SK-N-SH (cell line): ENCODE results near the gene SLC5A11. TPM values are rescaled to one million over a fixed set of nuclear protein-coding genes. Genes with fewer than 3 reads are reported as not detected.

Experiments
- CTCF ChIA-PET: fragments of 300-600, 350-600 bp; formaldehyde crosslinking; extraction: SDS; loops from one replicate; lab custom pipeline; 2021; lab: Yijun Ruan, JAX
- POLR2A ChIA-PET: fragments of 350-600 bp; sonication (Branson Sonifier 250); formaldehyde crosslinking; extraction: SDS; loops from one replicate; lab custom pipeline; 2020; ENCODE audit warnings: antibody characterized with exemption, inconsistent platforms; lab: Yijun Ruan, JAX
- DNase-seq: peaks from one replicate; pipeline ENCODE4 v3.0.0; 2012
- H2AFZ ChIP-seq: fragments of 200-600 bp; sonication (generic); 2 replicates; pipeline ENCODE4 v1.8.1; 2016; ENCODE audit warnings: antibody characterized with exemption, mild to moderate bottlenecking, low read depth
- H3F3A ChIP-seq: fragments of 200-600 bp; sonication (generic); replicated peaks from 2 replicates; pipeline ENCODE3; 2016; ENCODE audit warnings: antibody characterized with exemption, mild to moderate bottlenecking; ENCODE audit not compliant: insufficient read depth
- H3K27ac ChIP-seq, 2 experiments: fragments of 200-500 bp in 1 of 2; fragments of 200-600 bp in 1 of 2; sonication (Bioruptor generic) in 1 of 2; sonication (generic), shearing (Covaris generic) in 1 of 2; 2 replicates each; pipeline versions ENCODE4 v1.5.1 to v1.6.1; 2014 to 2016; ENCODE audit warnings: low read depth in 2 of 2, inconsistent platforms in 1 of 2, low read length in 1 of 2, mild to moderate bottlenecking in 1 of 2, mixed read lengths in 1 of 2
- H3K27me3 ChIP-seq: fragments of 200-600 bp; sonication (generic), shearing (Covaris generic); 2 replicates; pipeline ENCODE4 v1.6.1; 2016; ENCODE audit warnings: mixed run types; ENCODE audit not compliant: insufficient read depth
- H3K36me3 ChIP-seq, 2 experiments: fragments of 200-500 bp in 1 of 2; fragments of 200-600 bp in 1 of 2; sonication (Bioruptor generic) in 1 of 2; sonication (generic) in 1 of 2; replicated peaks in 1 of 2; 2 replicates each; pipeline versions ENCODE3 to v1.5.1; 2014 to 2016; ENCODE audit warnings: low read length in 1 of 2, mild to moderate bottlenecking in 1 of 2; ENCODE audit not compliant: insufficient read depth in 2 of 2, control insufficient read depth in 1 of 2
- H3K4me1 ChIP-seq, 2 experiments: fragments of 200-500 bp in 1 of 2; fragments of 200-600 bp in 1 of 2; sonication (Bioruptor generic) in 1 of 2; sonication (generic), shearing (Covaris generic) in 1 of 2; 2 replicates each; pipeline versions ENCODE4 v1.5.1 to v1.6.1; 2014 to 2016; ENCODE audit warnings: low read depth in 1 of 2, low read length in 1 of 2, mixed run types in 1 of 2; ENCODE audit not compliant: insufficient read depth in 2 of 2, control insufficient read depth in 1 of 2
- H3K4me2 ChIP-seq: fragments of 200-600 bp; sonication (generic), shearing (Covaris generic); 2 replicates; pipeline ENCODE4 v1.6.1; 2017; ENCODE audit warnings: mixed run types
- H3K4me3 ChIP-seq, 2 experiments: fragments of 200-500 bp in 1 of 2; fragments of 200-600 bp in 1 of 2; sonication (Bioruptor generic) in 1 of 2; sonication (generic), shearing (Covaris generic) in 1 of 2; 2 replicates each; pipeline versions ENCODE4 v1.5.1 to v1.8.1; 2014 to 2016; ENCODE audit warnings: low read depth in 2 of 2, inconsistent platforms in 1 of 2, low read length in 1 of 2, mild to moderate bottlenecking in 1 of 2, mixed read lengths in 1 of 2, moderate library complexity in 1 of 2
- H3K79me2 ChIP-seq: fragments of 200-600 bp; sonication (generic); 2 replicates; pipeline ENCODE4 v1.8.1; 2017; ENCODE audit warnings: mild to moderate bottlenecking; ENCODE audit not compliant: insufficient read depth
- H3K9ac ChIP-seq: fragments of 200-600 bp; sonication (generic); 2 replicates; pipeline ENCODE4 v1.6.1; 2017; ENCODE audit warnings: mixed run types
- H3K9me2 ChIP-seq: fragments of 200-600 bp; sonication (generic); 2 replicates; pipeline ENCODE4 v1.6.1; 2017; ENCODE audit warnings: mixed run types
- H3K9me3 ChIP-seq: fragments of 200-600 bp; sonication (generic); 2 replicates; pipeline ENCODE4 v1.6.1; 2017; ENCODE audit warnings: mixed run types, mild to moderate bottlenecking, moderate library complexity
- H4K20me1 ChIP-seq: fragments of 200-600 bp; sonication (generic); 2 replicates; pipeline ENCODE4 v1.6.1; 2017; ENCODE audit warnings: mild to moderate bottlenecking, mixed run types; ENCODE audit not compliant: insufficient read depth
- CHD2 ChIP-seq: fragments of 150-350 bp; IDR thresholded peaks from 2 replicates; pipeline ENCODE4 v1.6.1; 2018; ENCODE audit warnings: low read length; ENCODE audit not compliant: partially characterized antibody
- ELF1 ChIP-seq: IDR thresholded peaks from 2 replicates; pipeline ENCODE4 v1.4.0; 2012
- EP300 ChIP-seq, 2 experiments: IDR thresholded peaks; 2 replicates each; pipeline versions ENCODE4 v1.4.0 to v1.6.1; 2012; ENCODE audit warnings: borderline replicate concordance in 1 of 2, low read depth in 1 of 2, low read length in 1 of 2
- EZH2phosphoT487 ChIP-seq: fragments of 200-600 bp; sonication (generic); IDR thresholded peaks from 2 replicates; pipeline ENCODE4 v1.6.1; 2017; ENCODE audit warnings: low read depth, mixed run types, mild to moderate bottlenecking, antibody characterized with exemption, moderate library complexity, borderline replicate concordance
- NFIC ChIP-seq: IDR thresholded peaks from 2 replicates; pipeline ENCODE4 v1.4.0; 2012; ENCODE audit warnings: borderline replicate concordance
- POLR2AphosphoS5 ChIP-seq: IDR thresholded peaks from 2 replicates; pipeline ENCODE4 v1.6.1; 2012; ENCODE audit warnings: low read depth, low read length
- RAD21 ChIP-seq: IDR thresholded peaks from 2 replicates; pipeline ENCODE4 v1.6.1; 2012; ENCODE audit warnings: mild to moderate bottlenecking, low read length
- RCOR1 ChIP-seq: fragments of 150-350 bp; IDR thresholded peaks from 2 replicates; pipeline ENCODE4 v1.6.1; 2017; ENCODE audit warnings: antibody characterized with exemption, low read length
- SIN3A ChIP-seq: IDR thresholded peaks from 2 replicates; pipeline ENCODE4 v1.6.1; 2012; ENCODE audit warnings: low read depth, mild to moderate bottlenecking, low read length, moderate library complexity, borderline replicate concordance
- SMC3 ChIP-seq: IDR thresholded peaks from 2 replicates; pipeline ENCODE4 v1.6.1; 2012; ENCODE audit warnings: low read depth, low read length, improper control_type of control experiment
- TAF1 ChIP-seq: IDR thresholded peaks from 2 replicates; pipeline ENCODE4 v1.6.1; 2012; ENCODE audit warnings: low read depth, mild to moderate bottlenecking, low read length, moderate library complexity, borderline replicate concordance
- TCF12 ChIP-seq: IDR thresholded peaks from 2 replicates; pipeline ENCODE4 v1.4.0; 2012
- YY1 ChIP-seq: IDR thresholded peaks from 2 replicates; pipeline ENCODE4 v1.4.0; 2012; ENCODE audit warnings: low read depth, mild to moderate bottlenecking
- WGBS: methylation state at CpG from one replicate; pipeline ENCODE4 v1.1.6; 2017; ENCODE audit warnings: low lambda C conversion rate; 5-methylcytosine and 5-hydroxymethylcytosine counted together
- polyA plus RNA-seq, 3 experiments: library from polyadenylated mRNA; depleted of rRNA; stranded (reverse); fragments of >200 nt; gene quantifications; 2 replicates each; pipeline ENCODE4 v1.2.3, GENCODE V29; 2012
- TF ChIP-seq, protein P1 (sequence below): fragments of 200-600 bp; sonication (generic); IDR thresholded peaks from 2 replicates; pipeline ENCODE4 v1.6.1; 2017; ENCODE audit warnings: antibody characterized with exemption, mild to moderate bottlenecking, moderate library complexity
- TF ChIP-seq, protein P2 (sequence below): IDR thresholded peaks from 2 replicates; pipeline ENCODE4 v1.4.0; 2012; ENCODE audit warnings: low read depth, borderline replicate concordance
- TF ChIP-seq, protein P3 (sequence below): IDR thresholded peaks from 2 replicates; pipeline ENCODE4 v1.4.0; 2012; ENCODE audit warnings: low read depth
- TF ChIP-seq, protein P4 (sequence below): IDR thresholded peaks from 2 replicates; pipeline ENCODE4 v1.6.1; 2012; ENCODE audit warnings: mild to moderate bottlenecking, low read depth, low read length, moderate library complexity
- TF ChIP-seq, protein P5 (sequence below): fragments of 150-350 bp; IDR thresholded peaks from 2 replicates; pipeline ENCODE4 v1.6.1; 2016; ENCODE audit warnings: mild to moderate bottlenecking, low read depth, low read length
- TF ChIP-seq, protein P6 (sequence below): IDR thresholded peaks from 2 replicates; pipeline ENCODE4; 2012
- TF ChIP-seq, protein P7 (sequence below): fragments of 150-350 bp; IDR thresholded peaks from 2 replicates; pipeline ENCODE4 v1.6.1; 2017; ENCODE audit warnings: antibody characterized with exemption, low read length, low read depth, borderline replicate concordance

The SLC5A11 gene
- polyA plus RNA-seq, 1 of the 3 experiments (the other 2 are of a cell fraction), result not detected

DNA sequence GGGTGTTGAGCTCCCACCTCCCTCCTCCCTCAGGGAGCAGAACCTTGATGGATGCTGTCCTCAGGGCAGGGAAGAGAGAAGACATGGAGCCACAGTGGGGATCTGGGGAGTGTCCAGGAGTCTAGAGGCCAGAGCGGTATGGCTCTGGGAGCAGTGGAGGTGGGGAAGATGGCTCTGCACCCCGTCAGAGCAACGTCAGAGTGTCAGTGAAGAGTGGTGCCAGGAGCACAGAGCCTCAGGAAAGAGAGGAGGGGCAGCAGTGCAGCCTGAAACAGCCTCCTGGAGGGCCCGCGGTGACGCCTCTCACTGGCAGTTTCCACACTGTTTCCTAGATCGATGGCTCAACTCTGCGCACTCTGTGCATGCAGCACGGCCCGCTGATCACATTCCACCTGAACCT, 23.2 kb upstream of the SLC5A11 start:
- no peak overlapping the region for H3K4me3 ChIP-seq
- H3K9me2 ChIP-seq, result no peaks in the 10 kb centered on the region
- peaks cover 0 to 18% of the 10 kb centered on the region in 2 experiments; a peak in 1 of 4 replicates for H3K4me1 ChIP-seq
- H3K27me3 ChIP-seq, result no peaks in the 10 kb centered on the region
- no peaks in the 10 kb centered on the region for H3K9me3 ChIP-seq
- no peak for DNase-seq
- no peaks in the 10 kb centered on the region for H4K20me1 ChIP-seq
- CTCF ChIA-PET, result no interaction called here
- no peaks in the 10 kb centered on the region for H3F3A ChIP-seq
- no peak overlapping the region for H3K4me2 ChIP-seq
- H3K9ac ChIP-seq, result no peak overlapping the region
- H3K27ac ChIP-seq, result no peak overlapping the region
- H3K36me3 ChIP-seq, result peaks cover 57 to 86% of the 10 kb centered on the region in 2 experiments
- no peak overlapping the region for H2AFZ ChIP-seq
- POLR2A ChIA-PET, result no interaction called here
- no peak for TF ChIP-seq TCF12
- TF ChIP-seq ELF1, result no peak
- TF ChIP-seq EP300 (IDR thresholded peaks at IDR 0.05; ENCODE audit: borderline replicate concordance in 1 of 2, low read depth in 1 of 2, low read length in 1 of 2), result no peak
- TF ChIP-seq, protein P1, sequence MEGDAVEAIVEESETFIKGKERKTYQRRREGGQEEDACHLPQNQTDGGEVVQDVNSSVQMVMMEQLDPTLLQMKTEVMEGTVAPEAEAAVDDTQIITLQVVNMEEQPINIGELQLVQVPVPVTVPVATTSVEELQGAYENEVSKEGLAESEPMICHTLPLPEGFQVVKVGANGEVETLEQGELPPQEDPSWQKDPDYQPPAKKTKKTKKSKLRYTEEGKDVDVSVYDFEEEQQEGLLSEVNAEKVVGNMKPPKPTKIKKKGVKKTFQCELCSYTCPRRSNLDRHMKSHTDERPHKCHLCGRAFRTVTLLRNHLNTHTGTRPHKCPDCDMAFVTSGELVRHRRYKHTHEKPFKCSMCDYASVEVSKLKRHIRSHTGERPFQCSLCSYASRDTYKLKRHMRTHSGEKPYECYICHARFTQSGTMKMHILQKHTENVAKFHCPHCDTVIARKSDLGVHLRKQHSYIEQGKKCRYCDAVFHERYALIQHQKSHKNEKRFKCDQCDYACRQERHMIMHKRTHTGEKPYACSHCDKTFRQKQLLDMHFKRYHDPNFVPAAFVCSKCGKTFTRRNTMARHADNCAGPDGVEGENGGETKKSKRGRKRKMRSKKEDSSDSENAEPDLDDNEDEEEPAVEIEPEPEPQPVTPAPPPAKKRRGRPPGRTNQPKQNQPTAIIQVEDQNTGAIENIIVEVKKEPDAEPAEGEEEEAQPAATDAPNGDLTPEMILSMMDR, result no peak
- no peak for TF ChIP-seq NFIC
- TF ChIP-seq, protein P2, sequence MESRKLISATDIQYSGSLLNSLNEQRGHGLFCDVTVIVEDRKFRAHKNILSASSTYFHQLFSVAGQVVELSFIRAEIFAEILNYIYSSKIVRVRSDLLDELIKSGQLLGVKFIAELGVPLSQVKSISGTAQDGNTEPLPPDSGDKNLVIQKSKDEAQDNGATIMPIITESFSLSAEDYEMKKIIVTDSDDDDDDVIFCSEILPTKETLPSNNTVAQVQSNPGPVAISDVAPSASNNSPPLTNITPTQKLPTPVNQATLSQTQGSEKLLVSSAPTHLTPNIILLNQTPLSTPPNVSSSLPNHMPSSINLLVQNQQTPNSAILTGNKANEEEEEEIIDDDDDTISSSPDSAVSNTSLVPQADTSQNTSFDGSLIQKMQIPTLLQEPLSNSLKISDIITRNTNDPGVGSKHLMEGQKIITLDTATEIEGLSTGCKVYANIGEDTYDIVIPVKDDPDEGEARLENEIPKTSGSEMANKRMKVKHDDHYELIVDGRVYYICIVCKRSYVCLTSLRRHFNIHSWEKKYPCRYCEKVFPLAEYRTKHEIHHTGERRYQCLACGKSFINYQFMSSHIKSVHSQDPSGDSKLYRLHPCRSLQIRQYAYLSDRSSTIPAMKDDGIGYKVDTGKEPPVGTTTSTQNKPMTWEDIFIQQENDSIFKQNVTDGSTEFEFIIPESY, result no peak
- TF ChIP-seq EZH2phosphoT487, result no peak
- TF ChIP-seq SMC3, result no peak
- no peak for TF ChIP-seq YY1
- TF ChIP-seq, protein P3, sequence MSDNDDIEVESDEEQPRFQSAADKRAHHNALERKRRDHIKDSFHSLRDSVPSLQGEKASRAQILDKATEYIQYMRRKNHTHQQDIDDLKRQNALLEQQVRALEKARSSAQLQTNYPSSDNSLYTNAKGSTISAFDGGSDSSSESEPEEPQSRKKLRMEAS, result no peak
- TF ChIP-seq, protein P4, sequence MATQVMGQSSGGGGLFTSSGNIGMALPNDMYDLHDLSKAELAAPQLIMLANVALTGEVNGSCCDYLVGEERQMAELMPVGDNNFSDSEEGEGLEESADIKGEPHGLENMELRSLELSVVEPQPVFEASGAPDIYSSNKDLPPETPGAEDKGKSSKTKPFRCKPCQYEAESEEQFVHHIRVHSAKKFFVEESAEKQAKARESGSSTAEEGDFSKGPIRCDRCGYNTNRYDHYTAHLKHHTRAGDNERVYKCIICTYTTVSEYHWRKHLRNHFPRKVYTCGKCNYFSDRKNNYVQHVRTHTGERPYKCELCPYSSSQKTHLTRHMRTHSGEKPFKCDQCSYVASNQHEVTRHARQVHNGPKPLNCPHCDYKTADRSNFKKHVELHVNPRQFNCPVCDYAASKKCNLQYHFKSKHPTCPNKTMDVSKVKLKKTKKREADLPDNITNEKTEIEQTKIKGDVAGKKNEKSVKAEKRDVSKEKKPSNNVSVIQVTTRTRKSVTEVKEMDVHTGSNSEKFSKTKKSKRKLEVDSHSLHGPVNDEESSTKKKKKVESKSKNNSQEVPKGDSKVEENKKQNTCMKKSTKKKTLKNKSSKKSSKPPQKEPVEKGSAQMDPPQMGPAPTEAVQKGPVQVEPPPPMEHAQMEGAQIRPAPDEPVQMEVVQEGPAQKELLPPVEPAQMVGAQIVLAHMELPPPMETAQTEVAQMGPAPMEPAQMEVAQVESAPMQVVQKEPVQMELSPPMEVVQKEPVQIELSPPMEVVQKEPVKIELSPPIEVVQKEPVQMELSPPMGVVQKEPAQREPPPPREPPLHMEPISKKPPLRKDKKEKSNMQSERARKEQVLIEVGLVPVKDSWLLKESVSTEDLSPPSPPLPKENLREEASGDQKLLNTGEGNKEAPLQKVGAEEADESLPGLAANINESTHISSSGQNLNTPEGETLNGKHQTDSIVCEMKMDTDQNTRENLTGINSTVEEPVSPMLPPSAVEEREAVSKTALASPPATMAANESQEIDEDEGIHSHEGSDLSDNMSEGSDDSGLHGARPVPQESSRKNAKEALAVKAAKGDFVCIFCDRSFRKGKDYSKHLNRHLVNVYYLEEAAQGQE, result no peak
- TF ChIP-seq, protein P5, sequence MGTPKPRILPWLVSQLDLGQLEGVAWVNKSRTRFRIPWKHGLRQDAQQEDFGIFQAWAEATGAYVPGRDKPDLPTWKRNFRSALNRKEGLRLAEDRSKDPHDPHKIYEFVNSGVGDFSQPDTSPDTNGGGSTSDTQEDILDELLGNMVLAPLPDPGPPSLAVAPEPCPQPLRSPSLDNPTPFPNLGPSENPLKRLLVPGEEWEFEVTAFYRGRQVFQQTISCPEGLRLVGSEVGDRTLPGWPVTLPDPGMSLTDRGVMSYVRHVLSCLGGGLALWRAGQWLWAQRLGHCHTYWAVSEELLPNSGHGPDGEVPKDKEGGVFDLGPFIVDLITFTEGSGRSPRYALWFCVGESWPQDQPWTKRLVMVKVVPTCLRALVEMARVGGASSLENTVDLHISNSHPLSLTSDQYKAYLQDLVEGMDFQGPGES, result no peak
- TF ChIP-seq, protein P6, sequence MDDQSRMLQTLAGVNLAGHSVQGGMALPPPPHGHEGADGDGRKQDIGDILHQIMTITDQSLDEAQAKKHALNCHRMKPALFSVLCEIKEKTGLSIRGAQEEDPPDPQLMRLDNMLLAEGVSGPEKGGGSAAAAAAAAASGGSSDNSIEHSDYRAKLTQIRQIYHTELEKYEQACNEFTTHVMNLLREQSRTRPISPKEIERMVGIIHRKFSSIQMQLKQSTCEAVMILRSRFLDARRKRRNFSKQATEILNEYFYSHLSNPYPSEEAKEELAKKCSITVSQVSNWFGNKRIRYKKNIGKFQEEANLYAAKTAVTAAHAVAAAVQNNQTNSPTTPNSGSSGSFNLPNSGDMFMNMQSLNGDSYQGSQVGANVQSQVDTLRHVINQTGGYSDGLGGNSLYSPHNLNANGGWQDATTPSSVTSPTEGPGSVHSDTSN, result no peak
- no peak for TF ChIP-seq POLR2AphosphoS5
- TF ChIP-seq, protein P7, sequence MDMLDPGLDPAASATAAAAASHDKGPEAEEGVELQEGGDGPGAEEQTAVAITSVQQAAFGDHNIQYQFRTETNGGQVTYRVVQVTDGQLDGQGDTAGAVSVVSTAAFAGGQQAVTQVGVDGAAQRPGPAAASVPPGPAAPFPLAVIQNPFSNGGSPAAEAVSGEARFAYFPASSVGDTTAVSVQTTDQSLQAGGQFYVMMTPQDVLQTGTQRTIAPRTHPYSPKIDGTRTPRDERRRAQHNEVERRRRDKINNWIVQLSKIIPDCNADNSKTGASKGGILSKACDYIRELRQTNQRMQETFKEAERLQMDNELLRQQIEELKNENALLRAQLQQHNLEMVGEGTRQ, result no peak
- TF ChIP-seq RAD21, result no peak
- no peak for TF ChIP-seq TAF1
- TF ChIP-seq CHD2, result no peak
- TF ChIP-seq SIN3A, result no peak
- TF ChIP-seq RCOR1, result no peak
- H3K79me2 ChIP-seq, result no peaks in the 10 kb centered on the region
- 97% methylated on average over 10 of the region's 10 CpGs for WGBS
